ENCODE results near the gene RASGRP1.
A peak's percentile ranks its signal among the peaks of the same experiment; 100 is the strongest.

The RASGRP1 gene

DNA sequence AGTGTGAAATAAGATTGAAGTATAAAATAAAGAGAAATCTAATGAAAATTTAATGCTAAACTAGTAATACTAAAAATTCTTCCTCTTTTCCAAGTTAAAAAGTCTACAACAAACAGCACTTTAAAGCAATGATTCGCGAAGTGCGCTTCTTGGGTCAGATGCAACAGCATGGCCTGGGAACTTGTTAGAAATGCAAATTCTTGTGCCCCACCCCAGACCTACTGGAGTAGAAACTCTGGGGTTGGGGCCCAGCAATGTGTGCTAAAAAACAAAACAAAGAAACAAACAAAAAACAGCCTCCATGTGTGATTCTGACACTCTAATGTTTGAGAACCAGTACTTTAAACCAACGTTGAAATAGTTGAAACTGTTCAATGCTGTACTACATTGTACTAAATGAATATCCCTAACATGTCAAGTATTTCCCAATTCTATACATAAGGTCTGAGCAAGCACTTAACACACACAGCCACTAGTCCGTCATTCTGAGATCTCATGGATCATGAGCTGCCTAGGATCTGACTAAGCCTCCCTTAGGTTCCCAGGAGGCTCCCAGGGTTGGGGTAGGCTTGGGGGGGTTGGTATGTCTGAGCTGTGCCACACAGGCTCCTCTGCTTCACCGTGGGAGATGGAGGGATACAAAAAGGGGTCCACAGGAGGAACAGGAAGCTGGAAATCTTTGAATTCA lies 6.1 kb downstream of the RASGRP1 start:
- Mint-ChIP-seq H3K36me3 (ENCODE audit: low read depth) (peaks cover 100% of the 10 kb centered on the region), H3K4me3 (peak overlapping the region; percentile 92), H3K4me1 (ENCODE audit: low read depth) (peaks cover 98% of the 10 kb centered on the region), H3K27ac (peak overlapping the region; percentile 96), H3K27me3 (no peaks in the 10 kb centered on the region), H3K9me3 (no peaks in the 10 kb centered on the region)
- no peak for DNase-seq

DNA sequence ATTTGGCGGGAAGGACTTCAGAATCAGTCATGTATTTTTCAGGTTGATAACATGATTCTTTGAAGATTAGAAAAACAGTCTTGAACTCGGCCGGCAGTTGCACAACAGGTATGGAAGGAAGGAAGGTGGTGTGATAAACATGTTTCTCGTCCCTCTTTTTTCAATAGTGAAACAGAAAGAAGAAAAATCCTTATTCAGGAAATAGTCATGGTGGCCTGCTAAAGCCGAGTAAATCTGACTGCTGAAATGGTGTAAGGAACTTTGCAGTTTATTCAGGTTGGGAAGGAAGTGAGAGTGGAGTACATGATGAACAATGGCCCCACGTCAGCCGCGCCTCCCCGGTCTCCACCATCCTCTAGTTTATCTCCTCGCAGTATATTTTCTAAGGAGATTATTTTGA lies 6.7 kb downstream of the RASGRP1 start:
- Mint-ChIP-seq H3K36me3 (ENCODE audit: low read depth) (peaks cover 100% of the 10 kb centered on the region), H3K4me1 (ENCODE audit: low read depth) (peaks cover 100% of the 10 kb centered on the region), H3K9me3 (no peaks in the 10 kb centered on the region), H3K27ac (peak overlapping the region; percentile 96), H3K27me3 (no peaks in the 10 kb centered on the region), H3K4me3 (peak overlapping the region; percentile 92)
- DNase-seq: no peak

- Mint-ChIP-seq H3K27me3 (no peaks in the 10 kb centered on the region), H3K9me3 (no peaks in the 10 kb centered on the region), H3K36me3 (ENCODE audit: low read depth) (peaks cover 97% of the 10 kb centered on the region), H3K27ac (peak overlapping the region; percentile 96), H3K4me1 (ENCODE audit: low read depth) (peaks cover 98% of the 10 kb centered on the region), H3K4me3 (peak overlapping the region; percentile 92)
- no peak for DNase-seq
These were observed 8.8 kb downstream of the RASGRP1 start for GRCh38 chr15:38555686-38556334.

- no peaks in the 10 kb centered on the region for H3K9me3 Mint-ChIP-seq
- no peaks in the 10 kb centered on the region for H3K27me3 Mint-ChIP-seq
- H3K36me3 Mint-ChIP-seq (ENCODE audit: low read depth): peaks cover 94% of the 10 kb centered on the region
- peak overlapping the region; percentile 92 for H3K4me3 Mint-ChIP-seq
- peaks cover 92% of the 10 kb centered on the region for H3K4me1 Mint-ChIP-seq (ENCODE audit: low read depth)
- peak overlapping the region; percentile 96 for H3K27ac Mint-ChIP-seq
- peak; percentile 57 for DNase-seq
These were observed 10.3 kb downstream of the RASGRP1 start for GRCh38 chr15:38554354-38554753.

- DNase-seq: no peak
- peaks cover 92% of the 10 kb centered on the region for H3K4me1 Mint-ChIP-seq (ENCODE audit: low read depth)
- no peaks in the 10 kb centered on the region for H3K9me3 Mint-ChIP-seq
- H3K27ac Mint-ChIP-seq: peak overlapping the region; percentile 96
- peak overlapping the region; percentile 11 for H3K4me3 Mint-ChIP-seq
- H3K27me3 Mint-ChIP-seq: no peaks in the 10 kb centered on the region
- peaks cover 94% of the 10 kb centered on the region for H3K36me3 Mint-ChIP-seq (ENCODE audit: low read depth)
These were observed 11.5 kb downstream of the RASGRP1 start for GRCh38 chr15:38553071-38553470.

DNA sequence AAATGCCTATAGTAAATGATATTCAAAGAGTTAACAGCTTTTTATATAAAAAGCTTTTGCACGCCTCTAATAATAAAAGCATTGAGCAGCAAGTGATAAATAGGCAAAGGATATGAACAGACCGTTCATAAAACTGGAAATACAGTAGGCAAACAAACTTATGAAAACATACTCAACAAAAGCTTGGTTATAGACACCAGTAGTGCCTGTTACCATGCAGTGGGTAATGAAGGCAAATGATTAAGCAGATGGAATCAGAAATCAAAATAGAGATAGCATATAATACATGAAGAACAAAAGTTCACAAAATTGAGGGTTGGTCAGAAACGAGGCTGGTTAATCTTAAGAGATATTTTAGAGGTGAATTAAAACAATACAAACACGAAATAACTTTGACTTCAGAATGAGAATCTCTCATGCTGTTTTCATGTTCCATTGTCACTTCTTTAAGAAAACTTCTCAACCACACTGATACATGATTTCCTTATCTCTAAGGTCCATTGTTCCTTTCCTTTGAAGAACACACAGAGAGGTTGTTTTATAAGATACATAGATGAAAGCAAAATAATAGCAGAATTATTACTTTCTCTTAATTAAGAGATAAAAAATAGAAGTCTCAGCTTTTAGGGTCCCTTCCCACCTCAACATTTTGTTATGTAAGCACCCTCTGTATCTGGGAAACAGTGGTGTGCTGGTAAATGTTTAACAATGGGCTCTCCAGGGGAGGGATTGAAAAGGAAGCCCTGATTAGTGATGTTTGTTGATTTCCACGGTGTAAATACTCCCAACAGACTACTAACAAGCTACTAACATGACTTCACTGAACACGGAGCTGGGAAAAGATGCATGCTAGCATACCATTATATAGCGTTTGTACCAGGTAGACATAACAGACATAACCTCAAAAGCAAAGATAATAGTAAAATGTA lies 12.6 kb downstream of the RASGRP1 start:
- peak overlapping the region; percentile 54 for H3K4me3 Mint-ChIP-seq
- H3K27me3 Mint-ChIP-seq: no peaks in the 10 kb centered on the region
- H3K36me3 Mint-ChIP-seq (ENCODE audit: low read depth): peaks cover 94% of the 10 kb centered on the region
- peak overlapping the region; percentile 84 for H3K27ac Mint-ChIP-seq
- DNase-seq: no peak
- peaks cover 3% of the 10 kb centered on the region for H3K9me3 Mint-ChIP-seq
- H3K4me1 Mint-ChIP-seq (ENCODE audit: low read depth): peaks cover 92% of the 10 kb centered on the region

- peaks cover 90% of the 10 kb centered on the region for H3K4me1 Mint-ChIP-seq (ENCODE audit: low read depth)
- no peak for DNase-seq
- H3K9me3 Mint-ChIP-seq: peaks cover 3% of the 10 kb centered on the region
- H3K4me3 Mint-ChIP-seq: no peak overlapping the region
- no peaks in the 10 kb centered on the region for H3K27me3 Mint-ChIP-seq
- peaks cover 91% of the 10 kb centered on the region for H3K36me3 Mint-ChIP-seq (ENCODE audit: low read depth)
- peak overlapping the region; percentile 44 for H3K27ac Mint-ChIP-seq
These were observed 15.4 kb downstream of the RASGRP1 start for GRCh38 chr15:38549222-38549621.

GRCh38 chr15:38547255-38547997 lies 17.2 kb downstream of the RASGRP1 start:
- H3K4me3 Mint-ChIP-seq: no peak overlapping the region
- H3K36me3 Mint-ChIP-seq (ENCODE audit: low read depth): peaks cover 88% of the 10 kb centered on the region
- H3K4me1 Mint-ChIP-seq (ENCODE audit: low read depth): peaks cover 88% of the 10 kb centered on the region
- H3K27ac Mint-ChIP-seq: peak overlapping the region; percentile 84
- DNase-seq: no peak
- H3K27me3 Mint-ChIP-seq: no peaks in the 10 kb centered on the region
- peaks cover 3% of the 10 kb centered on the region for H3K9me3 Mint-ChIP-seq

DNA sequence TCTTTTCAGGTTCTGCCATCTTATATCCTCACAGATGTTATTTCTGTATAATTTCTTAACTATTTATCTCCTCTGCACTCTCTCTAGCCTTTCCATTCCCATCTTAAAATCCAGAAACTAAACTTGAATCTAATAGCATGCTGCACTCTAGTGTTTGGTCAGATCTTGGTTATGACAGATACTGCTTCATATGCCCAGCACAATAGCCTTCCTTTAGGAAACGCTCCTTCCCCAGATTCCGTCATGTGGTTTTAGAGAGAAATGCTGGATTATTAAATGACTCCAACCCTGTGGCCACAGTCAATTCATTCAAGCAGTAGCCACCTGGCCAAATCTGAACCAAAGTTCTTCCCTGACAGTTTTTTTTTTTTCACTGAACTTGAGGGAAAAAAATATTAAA lies 19.4 kb downstream of the RASGRP1 start:
- DNase-seq: no peak
- H3K4me1 Mint-ChIP-seq (ENCODE audit: low read depth): peaks cover 94% of the 10 kb centered on the region
- peak overlapping the region; percentile 84 for H3K27ac Mint-ChIP-seq

DNA sequence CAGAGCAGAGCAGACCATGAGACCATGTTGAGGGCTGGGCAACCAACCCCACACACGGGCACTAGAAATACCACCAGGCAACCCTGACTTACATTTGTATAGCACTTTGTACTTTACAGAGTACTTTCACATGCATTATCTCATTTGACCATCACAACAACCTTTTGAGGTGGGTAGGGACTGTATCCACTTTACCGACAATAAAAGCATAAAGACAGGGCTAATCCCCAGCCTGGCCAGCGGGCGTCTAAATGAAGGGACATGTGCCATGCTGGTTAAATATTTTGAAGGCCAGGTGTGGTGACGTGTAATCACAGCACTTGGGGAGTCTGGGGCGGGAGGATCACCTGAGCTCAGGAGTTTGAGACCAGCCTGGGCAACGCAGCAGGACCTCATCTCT lies 23.6 kb downstream of the RASGRP1 start:
- no peak overlapping the region for H3K4me3 Mint-ChIP-seq

More for the DNA sequence above, 19.4 kb downstream of the RASGRP1 start:
- no peak overlapping the region for H3K4me3 Mint-ChIP-seq
- no peaks in the 10 kb centered on the region for H3K27me3 Mint-ChIP-seq
- peaks cover 3% of the 10 kb centered on the region for H3K9me3 Mint-ChIP-seq
- H3K36me3 Mint-ChIP-seq (ENCODE audit: low read depth): peaks cover 89% of the 10 kb centered on the region

DNA sequence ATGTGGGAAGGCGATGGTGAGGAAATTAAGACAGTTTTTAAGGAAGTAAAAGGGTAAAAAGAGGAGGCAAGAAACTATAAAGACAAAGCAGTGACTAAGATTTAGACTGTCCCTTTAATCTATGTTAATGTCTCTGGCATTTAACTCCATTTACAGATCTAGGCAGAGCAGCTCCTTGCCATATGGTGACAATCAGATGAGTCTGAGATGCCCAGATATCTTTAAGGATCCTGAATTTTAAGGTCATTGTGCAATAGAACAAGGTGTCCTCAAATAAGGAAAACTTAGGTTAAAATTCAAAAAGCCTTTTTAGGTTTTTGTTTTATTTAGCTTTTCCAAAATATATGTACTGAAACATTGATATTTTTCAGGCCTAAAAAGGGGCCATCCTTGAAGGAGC lies 24.1 kb downstream of the RASGRP1 start:
- no peak overlapping the region for H3K4me3 Mint-ChIP-seq
- H3K4me1 Mint-ChIP-seq (ENCODE audit: low read depth): peaks cover 94% of the 10 kb centered on the region
- H3K27me3 Mint-ChIP-seq: no peaks in the 10 kb centered on the region
- no peaks in the 10 kb centered on the region for H3K9me3 Mint-ChIP-seq
- H3K27ac Mint-ChIP-seq: peak overlapping the region; percentile 56
- no peak for DNase-seq
- H3K36me3 Mint-ChIP-seq (ENCODE audit: low read depth): peaks cover 85% of the 10 kb centered on the region

More for the DNA sequence above, 23.6 kb downstream of the RASGRP1 start:
- Mint-ChIP-seq H3K4me1 (ENCODE audit: low read depth) (peaks cover 94% of the 10 kb centered on the region), H3K36me3 (ENCODE audit: low read depth) (peaks cover 84% of the 10 kb centered on the region), H3K27ac (peak overlapping the region; percentile 56), H3K27me3 (no peaks in the 10 kb centered on the region), H3K9me3 (no peaks in the 10 kb centered on the region)
- no peak for DNase-seq

GRCh38 chr15:38539008-38539343 lies 25.6 kb downstream of the RASGRP1 start:
- Mint-ChIP-seq H3K4me1 (ENCODE audit: low read depth) (peaks cover 94% of the 10 kb centered on the region), H3K27ac (peak overlapping the region; percentile 89), H3K9me3 (no peaks in the 10 kb centered on the region), H3K36me3 (ENCODE audit: low read depth) (peaks cover 85% of the 10 kb centered on the region), H3K27me3 (no peaks in the 10 kb centered on the region), H3K4me3 (peak overlapping the region; percentile 46)
- DNase-seq: no peak

- H3K36me3 Mint-ChIP-seq (ENCODE audit: low read depth): peaks cover 85% of the 10 kb centered on the region
- DNase-seq: no peak
- peak overlapping the region; percentile 89 for H3K27ac Mint-ChIP-seq
- H3K9me3 Mint-ChIP-seq: no peaks in the 10 kb centered on the region
- peak overlapping the region; percentile 46 for H3K4me3 Mint-ChIP-seq
- no peaks in the 10 kb centered on the region for H3K27me3 Mint-ChIP-seq
- peaks cover 94% of the 10 kb centered on the region for H3K4me1 Mint-ChIP-seq (ENCODE audit: low read depth)
These were observed 26.1 kb downstream of the RASGRP1 start for GRCh38 chr15:38538328-38539007.
